DOHH2 (cell line): ENCODE results near the gene MDN1.

ENCODE experiments used
- CTCF ChIP-seq: fragments of 200-600 bp; sonication (generic); IDR thresholded peaks from one replicate; pipeline ENCODE4 v1.5.1; 2014; ENCODE audit warnings: antibody characterized with exemption, mild to moderate bottlenecking, low read depth, low read length; ENCODE audit not compliant: poor library complexity, severe bottlenecking
- EZH2phosphoT487 ChIP-seq: fragments of 200-600 bp; sonication (generic); IDR thresholded peaks from 2 replicates; pipeline ENCODE4 v1.6.1; 2017; ENCODE audit warnings: borderline replicate concordance, mild to moderate bottlenecking, antibody characterized with exemption, low read length, moderate library complexity, mixed read lengths

- TF ChIP-seq CTCF, result no peak
- no peak for TF ChIP-seq EZH2phosphoT487
Measured at GRCh38 chr6:89724981-89725380, 94.6 kb downstream of the MDN1 start.
